PFSK-1 (cell line): Measurements from ENCODE around the gene HACD4.

Source experiments
- POLR2AphosphoS5 ChIP-seq: IDR thresholded peaks from 2 replicates; pipeline ENCODE4 v1.6.1; 2012; ENCODE audit warnings: low read depth, mild to moderate bottlenecking, control low read depth, low read length, moderate library complexity
- SIN3A ChIP-seq: IDR thresholded peaks from 2 replicates; pipeline ENCODE4 v1.6.1; 2012; ENCODE audit warnings: mild to moderate bottlenecking, low read length, moderate library complexity, borderline replicate concordance; ENCODE audit not compliant: insufficient read depth

The HACD4 gene

DNA sequence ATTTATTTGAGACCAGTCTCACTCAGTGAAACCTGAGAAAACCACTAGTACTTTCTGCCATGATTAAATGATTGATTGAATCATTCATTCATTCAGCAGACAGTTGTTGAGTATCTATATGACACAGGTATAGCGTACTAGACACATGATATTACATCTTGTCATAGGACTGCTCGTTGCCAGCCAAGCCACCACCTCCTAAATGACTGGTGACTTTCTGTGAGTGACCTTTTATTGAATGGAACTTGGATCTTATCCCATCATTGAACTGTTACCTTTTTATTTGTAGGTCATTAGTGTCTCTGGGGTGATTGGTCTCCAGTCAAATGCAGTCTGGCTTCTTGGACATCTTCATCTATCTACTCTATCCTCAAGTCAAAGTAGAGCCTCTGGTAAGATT lies 80.7 kb downstream of the HACD4 start:
- no peak for TF ChIP-seq SIN3A
- TF ChIP-seq POLR2AphosphoS5 = no peak
